Endothelial cell of umbilical vein (primary cell): Measurements from ENCODE around the gene METTL27.

Source experiments
- CTCF ChIP-seq, 2 donors: IDR thresholded peaks; 1 replicate in 1 of 2; 2 replicates in 1 of 2; pipeline ENCODE4 v1.5.1; 2011; ENCODE audit warnings: low read length in 2 of 2, mild to moderate bottlenecking in 2 of 2, moderate library complexity in 2 of 2, control low read depth in 1 of 2, inconsistent platforms in 1 of 2, low read depth in 1 of 2; ENCODE audit not compliant: insufficient read depth in 1 of 2; ENCODE audit errors: extremely low read depth in 1 of 2
- EZH2 ChIP-seq: IDR thresholded peaks from 2 replicates; pipeline ENCODE4 v1.6.1; 2012; ENCODE audit warnings: borderline replicate concordance, low read depth, mild to moderate bottlenecking, moderate library complexity, low read length, inconsistent platforms; ENCODE audit not compliant: severe bottlenecking
- POLR2A ChIP-seq: IDR thresholded peaks from 2 replicates; pipeline ENCODE4 v1.6.1; 2012; ENCODE audit warnings: low read depth, mild to moderate bottlenecking, control low read depth, low read length
- POLR2AphosphoS5 ChIP-seq: IDR thresholded peaks from 2 replicates; pipeline ENCODE4 v1.6.1; 2012; ENCODE audit warnings: low read depth, mild to moderate bottlenecking, control low read depth, low read length, moderate library complexity; ENCODE audit not compliant: insufficient read depth

GRCh38 chr7:73834626-73835191 is 7.6 kb downstream of the METTL27 start:
- TF ChIP-seq POLR2A = no peak
- no peak for TF ChIP-seq POLR2AphosphoS5
- no peak for TF ChIP-seq EZH2
- no peak for TF ChIP-seq CTCF (IDR thresholded peaks at IDR 0.05; ENCODE audit: extremely low read depth in 1 of 2, insufficient read depth in 1 of 2, low read depth in 1 of 2, low read length in 2 of 2)
